Liver (tissue), 9 donors: ENCODE measurements around the gene DNAAF3. TPM values are rescaled to one million over a fixed set of nuclear protein-coding genes. Genes with fewer than 3 reads are reported as not detected.
A peak's percentile ranks its signal among the peaks of the same experiment; 100 is the strongest.

Experiments
- DNase-seq: peaks from one replicate; pipeline ENCODE4 v3.0.0-alpha.2; 2017; ENCODE audit warnings: low spot score
- H3K27ac ChIP-seq, 2 donors: one replicate each; pipeline ENCODE4 v1.7.0; 2013; ENCODE audit warnings: inconsistent platforms in 2 of 2, low read length in 2 of 2, control low read depth in 1 of 2, low read depth in 1 of 2, mild to moderate bottlenecking in 1 of 2
- H3K27me3 ChIP-seq, 4 donors: one replicate each; pipeline versions ENCODE4 v1.6.1 to v1.7.0; 2013; ENCODE audit warnings: low read length in 3 of 4, inconsistent platforms in 1 of 4, mild to moderate bottlenecking in 1 of 4, moderate library complexity in 1 of 4; ENCODE audit not compliant: control insufficient read depth in 4 of 4, insufficient read depth in 4 of 4
- H3K36me3 ChIP-seq, 4 donors: one replicate each; pipeline versions ENCODE4 v1.6.1 to v1.7.0; 2013; ENCODE audit warnings: low read length in 3 of 4, mild to moderate bottlenecking in 3 of 4, low read depth in 1 of 4, moderate library complexity in 1 of 4; ENCODE audit not compliant: control insufficient read depth in 4 of 4, insufficient read depth in 3 of 4
- H3K4me1 ChIP-seq, 4 donors: one replicate each; pipeline versions ENCODE4 v1.6.1 to v1.7.0; 2013; ENCODE audit warnings: low read length in 3 of 4, mild to moderate bottlenecking in 3 of 4, moderate library complexity in 1 of 4; ENCODE audit not compliant: control insufficient read depth in 4 of 4, insufficient read depth in 4 of 4
- H3K4me3 ChIP-seq, 3 donors: one replicate each; pipeline versions ENCODE4 v1.6.1 to v1.7.0; 2013; ENCODE audit warnings: low read length in 3 of 3, control low read depth in 1 of 3, low read depth in 1 of 3, mild to moderate bottlenecking in 1 of 3
- H3K9ac ChIP-seq, 2 donors: one replicate each; pipeline ENCODE4 v1.7.0; 2013; ENCODE audit warnings: low read length in 2 of 2, mild to moderate bottlenecking in 2 of 2, moderate library complexity in 2 of 2, control low read depth in 1 of 2, low read depth in 1 of 2
- H3K9me3 ChIP-seq, 4 donors: one replicate each; pipeline versions ENCODE4 v1.6.1 to v1.7.0; 2013; ENCODE audit warnings: low read length in 3 of 4; ENCODE audit not compliant: control insufficient read depth in 4 of 4
- CTCF ChIP-seq: fragments of 150-350 bp; IDR thresholded peaks from 2 replicates; pipeline ENCODE4 v1.5.1; 2017; ENCODE audit warnings: improper control_type of control experiment, low read depth, low read length; ENCODE audit not compliant: missing input control
- EGR1 ChIP-seq, 2 donors: IDR thresholded peaks; 2 replicates each; pipeline ENCODE4 v1.6.1; 2016 to 2018; ENCODE audit warnings: antibody characterized with exemption in 2 of 2, low read depth in 2 of 2
- FOXA1 ChIP-seq: IDR thresholded peaks from 2 replicates; pipeline ENCODE4 v1.6.1; 2016; ENCODE audit warnings: antibody characterized with exemption
- FOXA2 ChIP-seq: IDR thresholded peaks from 2 replicates; pipeline ENCODE4 v1.6.1; 2016; ENCODE audit warnings: antibody characterized with exemption
- GABPA ChIP-seq, 2 donors: IDR thresholded peaks in 1 of 2; conservative IDR thresholded peaks in 1 of 2; 2 replicates each; pipeline ENCODE4 v1.6.1; 2016; ENCODE audit warnings: antibody characterized with exemption in 2 of 2, mild to moderate bottlenecking in 1 of 2, moderate library complexity in 1 of 2
- HNF4A ChIP-seq, 2 donors: conservative IDR thresholded peaks; 2 replicates each; pipeline ENCODE4 v1.6.1; 2016; ENCODE audit warnings: antibody characterized with exemption in 2 of 2, mild to moderate bottlenecking in 2 of 2
- JUND ChIP-seq, 2 donors: IDR thresholded peaks; 2 replicates each; pipeline ENCODE4 v1.6.1; 2016; ENCODE audit warnings: antibody characterized with exemption in 2 of 2
- MAX ChIP-seq: IDR thresholded peaks from 2 replicates; pipeline ENCODE4 v1.6.1; 2016; ENCODE audit warnings: antibody characterized with exemption
- RAD21 ChIP-seq, 2 donors: IDR thresholded peaks; 2 replicates each; pipeline ENCODE4 v1.6.1; 2016; ENCODE audit warnings: antibody characterized with exemption in 2 of 2, mild to moderate bottlenecking in 2 of 2
- RXRA ChIP-seq, 2 donors: IDR thresholded peaks; 2 replicates each; pipeline ENCODE4 v1.6.1; 2017 to 2018; ENCODE audit warnings: antibody characterized with exemption in 2 of 2, mild to moderate bottlenecking in 1 of 2
- SP1 ChIP-seq: IDR thresholded peaks from 2 replicates; pipeline ENCODE4 v1.6.1; 2018; ENCODE audit warnings: antibody characterized with exemption, mild to moderate bottlenecking
- YY1 ChIP-seq: IDR thresholded peaks from 2 replicates; pipeline ENCODE4 v1.6.1; 2016; ENCODE audit warnings: antibody characterized with exemption, mild to moderate bottlenecking
- WGBS: extraction: QIAGEN DNeasy Blood & Tissue Kit; methylation state at CpG from one replicate; pipeline ENCODE4 v1.1.7; 2013; 5-methylcytosine and 5-hydroxymethylcytosine counted together
- polyA plus RNA-seq, 2 donors: library from polyadenylated mRNA; stranded (reverse) in 1 of 2; unstranded in 1 of 2; fragments of 200-250 nt in 1 of 2; fragments of >200 nt in 1 of 2; fragmentation: Nextera tagmentation in 1 of 2; extraction: Ambion mirVana in 1 of 2; gene quantifications; one replicate each; pipeline versions ENCODE4 v1.2.1 to v1.2.3, GENCODE V29; 2013 to 2015
- total RNA-seq, 2 donors: library from RNA; depleted of rRNA; stranded (reverse); fragments of >200 nt; gene quantifications; one replicate each; pipeline ENCODE4 v1.2.3, GENCODE V29; 2014
- TF ChIP-seq, protein P1 (sequence below): IDR thresholded peaks from 2 replicates; pipeline ENCODE4 v1.6.1; 2016; ENCODE audit warnings: antibody characterized with exemption
- donor health status: healthy.
- donor health status: healthy.
- donor health status: healthy.
- donor health status: healthy.
- donor health status: healthy.

DNAAF3 gene
- under 1 TPM; 0.23 to 0.50 TPM for total RNA-seq
- under 1 TPM; 0.18 to 0.64 TPM for polyA plus RNA-seq

- no peak within 1 kb of the TSS for H3K9ac ChIP-seq
Measured at GRCh38 chr19:55166530-55167268, at the start of gene DNAAF3. Gene DNAAF3 (minus strand): TSS chr19:55166613. CDS start chr19:55166413, 200 bp downstream.

DNA sequence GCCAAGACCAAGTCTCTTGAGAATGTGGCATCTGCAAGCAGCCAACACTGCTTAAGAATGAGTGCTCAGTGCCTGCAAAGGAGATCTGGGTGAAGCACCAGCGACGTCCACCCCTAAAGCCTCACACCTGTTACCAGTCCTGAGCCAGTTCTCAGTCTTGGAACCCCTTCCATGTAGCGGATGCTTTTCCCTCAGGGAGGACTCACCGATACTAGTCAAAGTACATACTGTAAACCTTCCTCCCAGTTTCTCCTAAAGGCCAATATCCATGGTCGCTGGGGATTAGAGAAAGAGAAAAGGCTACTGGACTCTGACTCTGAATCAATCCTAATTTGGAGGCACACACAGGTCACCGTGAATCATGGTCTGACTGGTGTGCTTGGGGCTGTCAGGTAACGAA, 47.1 kb upstream of the DNAAF3 start:
- 74% methylated on average over 7 of the region's 7 CpGs for WGBS
- no peak for TF ChIP-seq HNF4A (conservative IDR thresholded peaks at IDR 0.05)
- TF ChIP-seq MAX, result no peak
- no peak for TF ChIP-seq FOXA1
- TF ChIP-seq RXRA (IDR thresholded peaks at IDR 0.05), result no peak
- no peak for TF ChIP-seq CTCF
- TF ChIP-seq, protein P1, sequence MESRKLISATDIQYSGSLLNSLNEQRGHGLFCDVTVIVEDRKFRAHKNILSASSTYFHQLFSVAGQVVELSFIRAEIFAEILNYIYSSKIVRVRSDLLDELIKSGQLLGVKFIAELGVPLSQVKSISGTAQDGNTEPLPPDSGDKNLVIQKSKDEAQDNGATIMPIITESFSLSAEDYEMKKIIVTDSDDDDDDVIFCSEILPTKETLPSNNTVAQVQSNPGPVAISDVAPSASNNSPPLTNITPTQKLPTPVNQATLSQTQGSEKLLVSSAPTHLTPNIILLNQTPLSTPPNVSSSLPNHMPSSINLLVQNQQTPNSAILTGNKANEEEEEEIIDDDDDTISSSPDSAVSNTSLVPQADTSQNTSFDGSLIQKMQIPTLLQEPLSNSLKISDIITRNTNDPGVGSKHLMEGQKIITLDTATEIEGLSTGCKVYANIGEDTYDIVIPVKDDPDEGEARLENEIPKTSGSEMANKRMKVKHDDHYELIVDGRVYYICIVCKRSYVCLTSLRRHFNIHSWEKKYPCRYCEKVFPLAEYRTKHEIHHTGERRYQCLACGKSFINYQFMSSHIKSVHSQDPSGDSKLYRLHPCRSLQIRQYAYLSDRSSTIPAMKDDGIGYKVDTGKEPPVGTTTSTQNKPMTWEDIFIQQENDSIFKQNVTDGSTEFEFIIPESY, result no peak
- no peak for TF ChIP-seq YY1
- no peak for TF ChIP-seq RAD21 (IDR thresholded peaks at IDR 0.05)
- Histone ChIP-seq H3K27ac (no peak overlapping the region), H3K9me3 (no peaks in the 10 kb centered on the region), H3K36me3 (no peaks in the 10 kb centered on the region), H3K9ac (no peak overlapping the region), H3K27me3 (no peaks in the 10 kb centered on the region), H3K4me3 (no peak overlapping the region), H3K4me1 (peaks cover 2 to 10% (median 9%) of the 10 kb centered on the region in 4 donors)
- DNase-seq, result no peak

More at GRCh38 chr19:55166530-55167268, at the start of gene DNAAF3:
- Histone ChIP-seq H3K27me3 (peaks cover under 1 to 12% (median 7%) of the 10 kb centered on the region in 4 donors), H3K4me3 (peak within 1 kb of the TSS; percentile 18 to 45 (median 36)), H3K4me1 (peaks cover 0 to 10% (median 0%) of the 10 kb centered on the region in 4 donors), H3K27ac (no peak within 1 kb of the TSS), H3K9me3 (no peaks in the 10 kb centered on the region), H3K36me3 (no peaks in the 10 kb centered on the region)
- peak; percentile 93 for DNase-seq
- WGBS, result 4% methylated on average over 33 of the region's 33 CpGs
- TF ChIP-seq GABPA (IDR thresholded peaks at IDR 0.05 in 1 of 2, conservative IDR thresholded peaks at IDR 0.05 in 1 of 2), result peak in 1 of 2 donors; percentile 13
- TF ChIP-seq MAX, result no peak
- peak in 1 of 2 donors; percentile 35 for TF ChIP-seq EGR1 (IDR thresholded peaks at IDR 0.05; ENCODE audit: low read depth in 2 of 2)
- no peak for TF ChIP-seq JUND (IDR thresholded peaks at IDR 0.05)
- no peak for TF ChIP-seq FOXA2
- peak; percentile 84 for TF ChIP-seq SP1
